ENCODE results near the gene DPP6. TPM values are rescaled to one million over a fixed set of nuclear protein-coding genes. Genes with fewer than 3 reads are reported as not detected.

Gene DPP6
- total and polyA plus RNA-seq, 10 donors, result 0.11 to 8.7 (median 3.0) TPM

DNA sequence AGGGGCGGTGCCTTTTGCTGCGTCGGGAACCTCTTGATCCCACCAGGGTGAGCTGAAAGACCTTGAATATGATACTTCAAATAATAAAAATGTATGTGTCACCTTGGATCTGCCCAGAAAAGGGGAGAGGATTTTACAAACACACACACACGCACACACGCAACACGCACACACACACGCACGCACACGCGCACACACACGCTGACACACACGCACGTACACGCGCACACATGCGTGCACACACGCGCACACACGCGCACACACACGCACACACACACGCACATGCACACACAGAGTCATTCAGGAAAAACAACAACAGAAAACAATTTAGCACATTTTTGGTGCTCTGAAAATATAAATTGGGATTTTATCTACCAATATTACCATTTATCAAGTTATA is 571.2 kb downstream of the DPP6 start:
- H3K36me3 ChIP-seq, result no peaks in the 10 kb centered on the region
- no peaks in the 10 kb centered on the region for H3K4me1 ChIP-seq
- TF ChIP-seq POLR2AphosphoS5 (IDR thresholded peaks at IDR 0.05), result no peak
- TF ChIP-seq POLR2A (IDR thresholded peaks at IDR 0.05), result no peak
- TF ChIP-seq, protein P1, sequence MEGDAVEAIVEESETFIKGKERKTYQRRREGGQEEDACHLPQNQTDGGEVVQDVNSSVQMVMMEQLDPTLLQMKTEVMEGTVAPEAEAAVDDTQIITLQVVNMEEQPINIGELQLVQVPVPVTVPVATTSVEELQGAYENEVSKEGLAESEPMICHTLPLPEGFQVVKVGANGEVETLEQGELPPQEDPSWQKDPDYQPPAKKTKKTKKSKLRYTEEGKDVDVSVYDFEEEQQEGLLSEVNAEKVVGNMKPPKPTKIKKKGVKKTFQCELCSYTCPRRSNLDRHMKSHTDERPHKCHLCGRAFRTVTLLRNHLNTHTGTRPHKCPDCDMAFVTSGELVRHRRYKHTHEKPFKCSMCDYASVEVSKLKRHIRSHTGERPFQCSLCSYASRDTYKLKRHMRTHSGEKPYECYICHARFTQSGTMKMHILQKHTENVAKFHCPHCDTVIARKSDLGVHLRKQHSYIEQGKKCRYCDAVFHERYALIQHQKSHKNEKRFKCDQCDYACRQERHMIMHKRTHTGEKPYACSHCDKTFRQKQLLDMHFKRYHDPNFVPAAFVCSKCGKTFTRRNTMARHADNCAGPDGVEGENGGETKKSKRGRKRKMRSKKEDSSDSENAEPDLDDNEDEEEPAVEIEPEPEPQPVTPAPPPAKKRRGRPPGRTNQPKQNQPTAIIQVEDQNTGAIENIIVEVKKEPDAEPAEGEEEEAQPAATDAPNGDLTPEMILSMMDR (IDR thresholded peaks at IDR 0.05 in 8 of 11, conservative IDR thresholded peaks at IDR 0.05 in 3 of 11), result no peak
- no peak for DNase-seq
- H3K27ac ChIP-seq, result no peak overlapping the region
- intact Hi-C loops (cut with DNase I; ENCODE audit: low total_unique reads), result no loop called here
- WGBS, 5 donors, result 71 to 95% (median 86%) methylated on average over 22 of the region's 22 CpGs
- peaks cover 0 to 17% (median 0%) of the 10 kb centered on the region in 8 donors for H3K9me3 ChIP-seq
- H3K4me3 ChIP-seq, result no peak overlapping the region
- no peaks in the 10 kb centered on the region for H3K27me3 ChIP-seq (replicated peaks in 1 of 7)

GRCh38 chr7:154627646-154628290 is 575.6 kb downstream of the DPP6 start:
- 72 to 95% (median 79%) methylated on average over 5 of the region's 5 CpGs for WGBS, 5 donors
- Histone ChIP-seq H3K27ac (no peak overlapping the region), H3K4me1 (no peaks in the 10 kb centered on the region), H3K36me3 (no peaks in the 10 kb centered on the region), H3K9me3 (peaks cover 0 to 7% (median 0%) of the 10 kb centered on the region in 8 donors), H3K27me3 (replicated peaks in 1 of 7) (no peaks in the 10 kb centered on the region), H3K4me3 (no peak overlapping the region)
- DNase-seq, result no peak
- TF ChIP-seq POLR2AphosphoS5 (IDR thresholded peaks at IDR 0.05) (no peak), POLR2A (IDR thresholded peaks at IDR 0.05) (no peak)
- TF ChIP-seq, protein P1 (IDR thresholded peaks at IDR 0.05 in 8 of 11, conservative IDR thresholded peaks at IDR 0.05 in 3 of 11), result no peak
- intact Hi-C loops (cut with DNase I; ENCODE audit: low total_unique reads), result no loop called here

DNA sequence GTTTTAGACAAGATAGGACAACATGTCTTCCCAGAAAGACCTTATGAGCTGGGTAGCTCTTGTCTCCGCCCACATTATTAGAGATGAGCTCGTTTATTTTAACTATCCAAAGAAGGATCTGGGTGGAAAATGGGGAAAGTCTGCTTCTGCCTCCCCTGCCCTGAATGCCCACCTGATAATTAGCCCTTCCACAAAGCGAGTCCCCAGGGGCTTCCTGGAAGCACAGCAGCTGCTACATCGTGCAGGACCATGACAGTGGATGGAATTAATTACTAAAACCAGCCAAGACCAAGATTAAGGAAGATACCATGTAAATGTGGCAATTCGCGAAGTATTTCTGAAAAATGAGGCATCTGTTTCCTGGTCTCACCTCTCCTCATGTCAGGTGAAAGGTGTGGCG is 576.4 kb downstream of the DPP6 start:
- Histone ChIP-seq H3K27me3 (replicated peaks in 1 of 7) (no peaks in the 10 kb centered on the region), H3K36me3 (no peaks in the 10 kb centered on the region), H3K4me3 (no peak overlapping the region), H3K4me1 (no peaks in the 10 kb centered on the region), H3K9me3 (peaks cover 0 to 7% (median 0%) of the 10 kb centered on the region in 8 donors), H3K27ac (no peak overlapping the region)
- intact Hi-C loops (cut with DNase I; ENCODE audit: low total_unique reads), result no loop called here
- TF ChIP-seq POLR2A (IDR thresholded peaks at IDR 0.05) (no peak), POLR2AphosphoS5 (IDR thresholded peaks at IDR 0.05) (no peak)
- TF ChIP-seq, protein P1 (IDR thresholded peaks at IDR 0.05 in 8 of 11, conservative IDR thresholded peaks at IDR 0.05 in 3 of 11), result no peak
- DNase-seq, result no peak
- 53 to 77% (median 58%) methylated on average over 7 of the region's 7 CpGs for WGBS, 5 donors

- no peak overlapping the region for H3K27ac ChIP-seq
- no peak for TF ChIP-seq POLR2AphosphoS5 (IDR thresholded peaks at IDR 0.05)
- TF ChIP-seq, protein P1 (IDR thresholded peaks at IDR 0.05 in 8 of 11, conservative IDR thresholded peaks at IDR 0.05 in 3 of 11), result no peak
- TF ChIP-seq POLR2A (IDR thresholded peaks at IDR 0.05), result no peak
- H3K36me3 ChIP-seq, result no peaks in the 10 kb centered on the region
- peaks cover 0 to 19% (median 11%) of the 10 kb centered on the region in 8 donors for H3K9me3 ChIP-seq
- DNase-seq, result no peak
- 51 to 74% (median 64%) methylated on average over 4 of the region's 4 CpGs for WGBS, 5 donors
- no peak overlapping the region for H3K4me3 ChIP-seq
- intact Hi-C loops (cut with DNase I; ENCODE audit: low total_unique reads), result no loop called here
- H3K27me3 ChIP-seq (replicated peaks in 1 of 7), result no peaks in the 10 kb centered on the region
- H3K4me1 ChIP-seq, result no peaks in the 10 kb centered on the region
Observed at GRCh38 chr7:154631162-154631561, 579.0 kb downstream of the DPP6 start.
